ENCODE results near the gene ULK1. TPM values are rescaled to one million over a fixed set of nuclear protein-coding genes. Genes with fewer than 3 reads are reported as not detected.

Gene ULK1
- total and polyA plus RNA-seq, 2 donors from 2014 or later, result 11.4 to 33.4 TPM

GRCh38 chr12:131850856-131851559, 43.4 kb upstream of the ULK1 start:
- FAIRE-seq (no peak), DNase-seq (peak in 1 of 5 donors; percentile 43)
- Histone ChIP-seq H3K9me3 (ENCODE audit: control insufficient read depth in 2 of 3, insufficient read depth in 1 of 3, low read length in 3 of 3) (no peaks in the 10 kb centered on the region), H3K4me1 (ENCODE audit: control insufficient read depth in 2 of 3, insufficient read depth in 2 of 3, low read depth in 1 of 3, low read length in 3 of 3) (no peaks in the 10 kb centered on the region), H3K36me3 (ENCODE audit: control insufficient read depth in 2 of 3, insufficient read depth in 3 of 3, low read length in 3 of 3) (no peaks in the 10 kb centered on the region), H3K9ac (ENCODE audit: low read length in 3 of 3) (no peak overlapping the region), H3K4me3 (ENCODE audit: low read length in 3 of 3) (no peak overlapping the region), H3K27ac (ENCODE audit: low read depth in 2 of 2, low read length in 2 of 2) (no peak overlapping the region), H3K27me3 (ENCODE audit: control insufficient read depth, insufficient read depth, low read length) (no peaks in the 10 kb centered on the region)
- peak; percentile 94 for TF ChIP-seq CTCF (IDR thresholded peaks at IDR 0.05; ENCODE audit: borderline replicate concordance, extremely low read depth, insufficient read depth)
- intact Hi-C loops (cut with DNase I), result no loop called here

GRCh38 chr12:131851741-131852550, 42.5 kb upstream of the ULK1 start:
- FAIRE-seq, result no peak
- intact Hi-C loops (cut with DNase I), result no loop called here
- no peaks in the 10 kb centered on the region for H3K9me3 ChIP-seq (ENCODE audit: control insufficient read depth in 2 of 3, insufficient read depth in 1 of 3, low read length in 3 of 3)
- peak in 1 of 5 donors; percentile 46 for DNase-seq
- no peaks in the 10 kb centered on the region for H3K27me3 ChIP-seq (ENCODE audit: control insufficient read depth, insufficient read depth, low read length)
- no peak overlapping the region for H3K4me3 ChIP-seq (ENCODE audit: low read length in 3 of 3)
- TF ChIP-seq CTCF (IDR thresholded peaks at IDR 0.05; ENCODE audit: borderline replicate concordance, extremely low read depth, insufficient read depth), result no peak
- no peaks in the 10 kb centered on the region for H3K4me1 ChIP-seq (ENCODE audit: control insufficient read depth in 2 of 3, insufficient read depth in 2 of 3, low read depth in 1 of 3, low read length in 3 of 3)
- H3K36me3 ChIP-seq (ENCODE audit: control insufficient read depth in 2 of 3, insufficient read depth in 3 of 3, low read length in 3 of 3), result no peaks in the 10 kb centered on the region
- H3K9ac ChIP-seq (ENCODE audit: low read length in 3 of 3), result no peak overlapping the region
- H3K27ac ChIP-seq (ENCODE audit: low read depth in 2 of 2, low read length in 2 of 2), result no peak overlapping the region

- Histone ChIP-seq H3K27ac (ENCODE audit: low read depth in 2 of 2, low read length in 2 of 2) (no peak overlapping the region), H3K4me3 (ENCODE audit: low read length in 3 of 3) (no peak overlapping the region), H3K36me3 (ENCODE audit: control insufficient read depth in 2 of 3, insufficient read depth in 3 of 3, low read length in 3 of 3) (no peaks in the 10 kb centered on the region), H3K9me3 (ENCODE audit: control insufficient read depth in 2 of 3, insufficient read depth in 1 of 3, low read length in 3 of 3) (no peaks in the 10 kb centered on the region), H3K9ac (ENCODE audit: low read length in 3 of 3) (no peak overlapping the region), H3K4me1 (ENCODE audit: control insufficient read depth in 2 of 3, insufficient read depth in 2 of 3, low read depth in 1 of 3, low read length in 3 of 3) (no peaks in the 10 kb centered on the region), H3K27me3 (ENCODE audit: control insufficient read depth, insufficient read depth, low read length) (no peaks in the 10 kb centered on the region)
- TF ChIP-seq CTCF (IDR thresholded peaks at IDR 0.05; ENCODE audit: borderline replicate concordance, extremely low read depth, insufficient read depth), result no peak
- intact Hi-C loops (cut with DNase I), result no loop called here
- FAIRE-seq, result no peak
- DNase-seq, result peak in 2 of 5 donors; percentile 38 to 51
Observed at GRCh38 chr12:131852551-131853299, 41.7 kb upstream of the ULK1 start.
